HG02798 (cell line): ENCODE measurements around the gene MCTP2.

ENCODE experiments used
- ATAC-seq: cut with Tn5 transposase; IDR thresholded peaks from one replicate; pipeline ENCODE4 v1.9.1; 2021; ENCODE audit warnings: mild to moderate bottlenecking; ENCODE audit not compliant: unreplicated experiment, poor library complexity

MCTP2 gene

GRCh38 chr15:94336817-94337467 is 105.6 kb downstream of the MCTP2 start:
- ATAC-seq = no peak

DNA sequence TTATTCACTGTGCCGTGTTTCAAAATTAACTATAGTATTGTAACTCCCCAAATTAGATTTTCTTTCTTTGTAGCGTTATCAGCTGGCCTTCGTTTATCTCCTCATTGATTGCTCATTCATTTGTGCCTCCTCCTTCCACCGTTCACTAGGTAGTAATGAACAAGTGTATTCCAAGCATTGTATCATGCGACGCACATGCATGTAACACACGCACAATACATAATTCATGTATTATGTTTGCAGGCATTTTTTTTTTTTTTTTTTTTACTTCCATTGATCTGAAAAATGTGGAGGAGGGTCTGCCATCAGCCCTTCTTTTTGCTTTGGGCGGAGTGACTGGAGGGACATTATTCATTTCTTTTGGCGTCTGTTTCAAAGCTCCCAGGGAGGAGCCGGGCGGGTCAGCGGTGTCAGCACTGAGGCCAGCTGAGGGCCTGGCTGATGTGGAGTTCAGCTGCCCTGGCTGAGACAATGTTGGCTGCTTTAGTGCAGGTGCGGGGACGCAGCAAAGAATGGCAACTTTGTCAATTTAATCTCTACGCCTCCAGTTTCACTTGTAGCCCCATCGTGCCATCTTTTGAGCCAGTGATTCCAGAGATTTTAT is 107.0 kb downstream of the MCTP2 start:
- no peak for ATAC-seq

GRCh38 chr15:94346282-94346681 is 114.9 kb downstream of the MCTP2 start:
- no peak for ATAC-seq

DNA sequence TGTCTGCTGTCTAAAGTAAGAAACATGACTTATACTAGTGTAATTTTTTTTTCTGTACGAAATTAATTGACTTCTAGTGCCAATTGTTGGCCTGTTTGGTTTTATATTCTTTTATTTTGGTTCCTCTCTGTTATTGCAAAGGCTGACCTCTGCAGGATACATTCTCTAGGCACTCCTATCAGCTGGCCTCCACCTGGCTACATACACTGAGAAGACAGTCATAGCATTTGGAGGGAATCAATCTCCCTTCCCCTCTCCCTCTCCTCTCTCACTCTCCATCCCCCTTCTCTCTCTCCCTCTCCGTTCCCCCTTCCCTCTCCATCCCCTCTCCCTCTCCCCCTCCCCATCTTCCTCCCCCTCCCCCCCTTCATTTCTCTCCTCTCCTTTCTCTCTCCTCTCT is 116.7 kb downstream of the MCTP2 start:
- no peak for ATAC-seq

GRCh38 chr15:94351031-94351535 is 119.7 kb downstream of the MCTP2 start:
- no peak for ATAC-seq

GRCh38 chr15:94352636-94353487 is 121.5 kb downstream of the MCTP2 start:
- ATAC-seq = no peak

DNA sequence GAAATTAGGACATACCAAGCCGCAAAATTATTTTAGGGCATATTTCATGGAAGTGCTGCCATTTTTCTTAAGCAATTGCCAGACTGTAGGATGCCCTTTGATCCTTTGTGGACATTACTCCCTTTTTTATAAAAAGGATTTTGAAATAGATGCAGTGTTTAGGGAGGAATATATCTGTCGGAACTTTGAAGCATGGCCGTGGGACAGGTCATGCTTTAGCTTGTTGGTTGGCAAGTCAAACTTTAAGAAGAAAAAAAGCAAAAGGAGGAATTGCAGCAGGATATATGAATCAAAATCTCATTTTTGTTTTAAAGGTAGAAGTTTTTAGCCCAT is 122.1 kb downstream of the MCTP2 start:
- ATAC-seq = no peak

DNA sequence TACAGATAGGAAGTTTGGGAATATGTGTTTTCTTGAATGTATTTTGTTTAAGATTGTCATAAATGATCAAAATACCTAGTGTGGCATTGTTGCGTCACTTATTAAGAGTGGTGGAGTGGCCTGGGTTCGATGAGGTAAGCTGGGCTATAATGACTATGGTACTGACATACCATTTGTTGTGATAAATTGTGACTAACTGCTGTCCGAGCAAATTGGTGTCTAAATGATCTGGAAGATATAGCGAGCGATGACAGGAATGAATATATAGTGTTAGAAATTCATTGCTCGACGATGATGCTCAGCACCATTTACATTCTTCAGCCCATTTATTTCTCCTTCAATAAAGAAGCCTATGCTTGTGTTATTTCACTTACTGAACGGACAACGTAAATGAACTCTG is 123.3 kb downstream of the MCTP2 start:
- no peak for ATAC-seq

DNA sequence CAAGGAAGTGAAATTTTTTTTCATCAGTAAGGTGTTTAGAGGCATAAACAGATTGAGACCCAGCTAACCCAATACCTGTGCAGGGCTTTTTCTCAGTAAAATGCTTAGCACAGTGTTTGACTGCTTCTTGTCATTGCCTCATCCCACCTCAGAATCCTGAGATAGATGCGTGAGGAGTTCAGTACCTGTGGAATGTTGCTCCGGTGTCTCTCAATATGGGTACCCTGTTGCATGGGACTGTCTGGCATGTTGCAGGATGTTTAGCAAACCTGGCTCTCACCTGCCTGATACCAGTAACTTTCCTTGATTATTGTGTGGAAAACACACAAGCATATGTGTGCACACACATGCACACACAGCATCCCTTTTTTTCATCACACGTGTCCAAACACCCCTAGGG is 128.4 kb downstream of the MCTP2 start:
- no peak for ATAC-seq

- ATAC-seq = no peak
Measured at GRCh38 chr15:94360251-94360685, 128.9 kb downstream of the MCTP2 start.

- no peak for ATAC-seq
Measured at GRCh38 chr15:94362385-94363092, 131.2 kb downstream of the MCTP2 start.

GRCh38 chr15:94363382-94363781 is 132.0 kb downstream of the MCTP2 start:
- no peak for ATAC-seq

DNA sequence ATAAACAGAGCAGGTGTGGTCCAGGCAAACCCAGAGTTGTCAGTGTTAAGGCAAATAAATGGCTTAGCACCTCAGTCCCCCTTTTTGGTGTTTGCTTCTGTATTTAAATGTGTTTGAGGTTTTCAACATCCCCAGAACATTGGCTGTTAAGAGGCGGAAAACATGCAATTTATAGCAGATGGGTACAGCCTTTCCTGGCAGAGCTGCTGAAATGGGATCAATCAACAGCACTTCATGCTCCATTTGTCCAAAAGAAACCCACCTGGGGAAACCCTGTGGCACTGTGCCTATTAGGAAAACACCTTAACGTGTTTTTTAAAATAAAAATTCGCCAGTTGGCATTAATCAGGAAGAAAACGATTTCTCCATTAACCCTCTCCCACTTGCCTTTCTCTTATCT is 135.4 kb downstream of the MCTP2 start:
- ATAC-seq = no peak

DNA sequence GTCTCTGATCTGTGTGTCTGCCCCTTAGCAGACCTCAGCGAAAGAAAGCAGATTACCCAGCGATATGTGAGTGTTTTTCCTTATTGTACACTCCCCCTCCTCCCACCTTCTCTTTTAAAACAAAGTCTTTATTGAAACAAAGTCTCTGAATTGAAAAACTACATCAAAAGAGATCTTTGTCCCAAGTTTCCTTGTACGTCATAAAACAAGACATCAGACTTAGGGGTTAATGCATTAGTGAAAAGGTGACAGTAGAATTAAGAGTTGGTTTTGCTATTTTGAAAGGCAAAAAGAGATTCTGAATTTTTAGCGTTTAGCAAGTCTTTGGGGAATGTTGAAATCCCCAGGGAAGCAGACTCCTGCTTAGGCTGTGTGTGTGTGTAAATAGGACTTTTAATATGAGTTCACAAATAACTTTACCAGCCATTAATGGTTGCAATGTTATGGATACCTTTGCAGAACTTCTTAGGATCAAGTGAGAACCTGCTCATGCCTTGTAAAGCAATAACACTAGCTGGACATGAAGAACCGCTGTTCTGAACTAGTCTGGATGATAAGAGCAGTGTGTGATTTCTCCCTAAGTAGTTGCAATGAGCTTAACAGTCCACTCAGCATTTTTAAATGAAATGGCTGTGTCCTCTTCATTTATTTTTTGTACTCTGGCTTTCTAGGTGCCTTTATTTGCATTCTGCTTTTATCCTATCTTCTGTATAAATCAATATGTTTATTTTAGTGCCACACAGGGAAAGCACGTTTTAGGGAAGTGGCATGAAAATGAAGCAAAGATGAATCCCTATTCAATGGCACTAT is 136.6 kb downstream of the MCTP2 start:
- no peak for ATAC-seq

DNA sequence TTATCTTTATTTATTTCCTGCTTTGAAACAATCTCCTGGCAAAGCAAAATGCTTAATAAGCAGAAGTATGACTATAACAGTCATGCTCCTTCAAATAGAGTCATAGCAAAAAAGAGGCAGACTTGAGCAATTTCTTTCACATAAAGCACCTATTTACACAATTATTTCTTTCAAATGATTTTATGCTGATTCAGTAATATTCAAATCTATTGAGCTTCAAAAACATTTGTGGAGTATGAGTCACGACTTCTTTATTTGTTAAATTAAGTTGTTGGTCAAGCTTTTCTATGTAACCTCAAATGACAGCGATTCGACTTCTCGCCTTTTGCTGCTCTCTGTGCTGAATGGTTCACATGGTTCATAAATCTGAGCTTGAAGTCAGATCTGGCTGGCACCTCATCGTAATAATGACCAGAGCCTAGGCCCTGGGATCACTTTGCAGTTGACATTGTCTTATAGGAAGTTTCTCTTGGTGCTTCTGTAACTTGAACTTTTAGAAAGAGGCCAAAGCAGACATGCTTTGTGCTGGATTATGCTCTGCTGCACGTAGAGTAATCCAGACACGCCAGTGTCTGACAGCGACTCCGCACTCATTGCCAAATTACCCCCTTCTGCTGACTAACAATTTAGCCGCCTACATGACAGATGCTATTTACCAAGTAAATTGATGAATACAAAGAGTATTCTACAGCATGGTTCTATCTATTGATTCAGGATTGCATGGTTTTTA is 139.0 kb downstream of the MCTP2 start:
- no peak for ATAC-seq

GRCh38 chr15:94370936-94371285 is 139.6 kb downstream of the MCTP2 start:
- ATAC-seq = no peak

DNA sequence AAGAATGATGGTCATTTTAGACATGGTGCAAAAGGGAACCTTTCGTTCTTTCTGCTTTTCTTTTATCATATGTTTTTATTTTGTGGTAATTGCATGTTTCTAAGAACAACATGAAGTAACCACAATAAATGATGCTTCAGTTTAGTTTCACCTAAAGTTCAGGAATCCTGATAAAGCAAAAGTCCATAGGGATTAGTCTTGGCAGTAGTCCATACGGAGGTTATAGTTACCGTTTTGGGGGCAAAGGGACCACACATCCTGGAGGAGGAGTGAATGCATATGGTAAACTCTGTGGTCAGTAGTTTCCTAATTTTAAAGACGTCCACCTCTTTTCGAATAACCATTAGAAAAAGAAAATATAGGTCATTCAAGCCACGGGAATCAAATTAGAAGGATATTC is 141.5 kb downstream of the MCTP2 start:
- no peak for ATAC-seq

GRCh38 chr15:94375997-94376396 is 144.6 kb downstream of the MCTP2 start:
- no peak for ATAC-seq

GRCh38 chr15:94379986-94380385 is 148.6 kb downstream of the MCTP2 start:
- ATAC-seq = no peak
